ENCODE data around the gene SLC22A12.

SLC22A12 gene

DNA sequence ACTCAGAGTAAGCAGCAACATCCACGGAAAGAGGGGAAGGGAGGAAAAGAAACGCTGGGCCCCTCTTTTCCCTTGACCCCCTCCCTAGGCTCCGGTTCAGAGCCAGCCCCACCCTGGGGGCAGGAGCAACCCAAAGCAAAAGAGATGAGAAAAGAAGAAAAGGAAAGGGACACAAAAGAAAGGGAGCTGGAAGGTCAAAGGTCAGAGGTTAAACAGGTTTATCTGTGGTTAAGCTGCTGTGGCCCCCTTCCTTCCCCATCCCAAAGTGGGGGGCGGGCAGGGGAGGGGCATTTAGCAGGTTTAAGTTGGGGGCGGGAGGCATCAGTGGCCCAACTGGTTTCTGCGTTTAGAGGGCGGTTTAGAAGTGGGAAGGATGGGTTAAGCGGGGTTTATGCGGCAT lies 35.6 kb downstream of the SLC22A12 start:
- no peak for DNase-seq (ENCODE audit: insufficient read length, low spot score)
- no peak for FAIRE-seq
- TF ChIP-seq POLR2A (IDR thresholded peaks at IDR 0.05; ENCODE audit: low read depth, low read length), result no peak

DNA sequence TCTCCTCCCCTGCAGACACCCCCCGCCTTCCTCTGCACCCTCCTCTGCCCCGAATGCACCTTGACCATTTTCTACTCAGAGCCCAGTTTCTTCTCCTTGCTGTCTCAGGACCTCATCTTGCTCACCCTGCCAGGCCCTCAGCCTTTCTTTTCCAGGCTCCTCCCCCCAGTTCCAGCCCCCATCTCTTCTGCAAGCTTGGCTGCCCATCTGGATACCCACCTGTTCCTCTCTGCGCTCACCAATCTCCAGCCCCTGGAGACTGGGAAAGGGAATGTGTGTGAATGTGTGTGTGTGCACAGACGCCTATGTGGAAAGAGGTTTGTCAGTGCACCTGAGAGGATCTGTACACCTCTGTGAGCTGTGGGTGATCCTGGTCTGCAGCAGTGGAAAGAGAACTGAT lies 36.4 kb downstream of the SLC22A12 start:
- FAIRE-seq (no peak), DNase-seq (ENCODE audit: insufficient read length, low spot score) (no peak)
- no peak for TF ChIP-seq POLR2A (IDR thresholded peaks at IDR 0.05; ENCODE audit: low read depth, low read length)

DNA sequence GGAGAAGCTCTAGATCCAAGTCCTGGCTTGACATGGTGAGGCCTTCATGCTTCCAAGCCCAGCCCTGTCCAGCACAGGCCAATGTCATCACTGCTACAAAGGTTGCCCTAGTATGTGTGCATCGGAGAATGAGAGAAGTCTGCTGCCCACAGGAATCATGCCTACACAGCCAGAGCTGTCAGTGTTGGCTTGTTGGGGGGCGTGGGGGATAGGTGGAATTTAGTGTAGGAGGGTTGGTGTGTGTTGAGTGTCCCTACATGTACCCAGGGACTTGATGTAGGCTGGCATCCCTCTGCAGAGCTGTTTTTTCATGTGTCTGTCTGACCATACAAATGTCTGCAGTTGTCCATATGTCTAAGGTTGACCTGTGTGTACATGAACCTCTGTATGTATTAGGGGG lies 37.6 kb downstream of the SLC22A12 start:
- no peak for DNase-seq (ENCODE audit: insufficient read length, low spot score)
- TF ChIP-seq POLR2A (IDR thresholded peaks at IDR 0.05; ENCODE audit: low read depth, low read length), result no peak
- no peak for FAIRE-seq

DNA sequence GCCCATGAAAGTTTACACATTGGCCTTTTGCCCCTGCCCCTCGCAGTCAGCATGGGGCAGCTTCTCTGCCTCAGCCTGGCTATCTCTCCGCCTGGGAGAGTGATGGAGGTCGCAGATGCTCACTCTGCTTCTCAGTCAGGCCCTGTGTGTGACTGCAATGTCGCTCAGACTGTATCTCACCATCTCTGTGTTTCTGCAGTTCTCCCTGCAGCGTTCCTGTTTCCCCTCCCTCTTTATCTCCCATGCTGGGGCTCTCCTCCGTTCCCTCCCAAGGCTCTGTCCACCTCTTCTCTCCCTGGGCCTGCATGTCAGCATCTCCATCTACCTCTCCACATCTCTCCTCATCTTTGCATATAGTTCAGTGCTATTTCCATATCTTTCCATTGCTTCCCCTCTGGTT lies 38.1 kb downstream of the SLC22A12 start:
- FAIRE-seq, result no peak
- DNase-seq (ENCODE audit: insufficient read length, low spot score), result no peak
- TF ChIP-seq POLR2A (IDR thresholded peaks at IDR 0.05; ENCODE audit: low read depth, low read length), result no peak

DNA sequence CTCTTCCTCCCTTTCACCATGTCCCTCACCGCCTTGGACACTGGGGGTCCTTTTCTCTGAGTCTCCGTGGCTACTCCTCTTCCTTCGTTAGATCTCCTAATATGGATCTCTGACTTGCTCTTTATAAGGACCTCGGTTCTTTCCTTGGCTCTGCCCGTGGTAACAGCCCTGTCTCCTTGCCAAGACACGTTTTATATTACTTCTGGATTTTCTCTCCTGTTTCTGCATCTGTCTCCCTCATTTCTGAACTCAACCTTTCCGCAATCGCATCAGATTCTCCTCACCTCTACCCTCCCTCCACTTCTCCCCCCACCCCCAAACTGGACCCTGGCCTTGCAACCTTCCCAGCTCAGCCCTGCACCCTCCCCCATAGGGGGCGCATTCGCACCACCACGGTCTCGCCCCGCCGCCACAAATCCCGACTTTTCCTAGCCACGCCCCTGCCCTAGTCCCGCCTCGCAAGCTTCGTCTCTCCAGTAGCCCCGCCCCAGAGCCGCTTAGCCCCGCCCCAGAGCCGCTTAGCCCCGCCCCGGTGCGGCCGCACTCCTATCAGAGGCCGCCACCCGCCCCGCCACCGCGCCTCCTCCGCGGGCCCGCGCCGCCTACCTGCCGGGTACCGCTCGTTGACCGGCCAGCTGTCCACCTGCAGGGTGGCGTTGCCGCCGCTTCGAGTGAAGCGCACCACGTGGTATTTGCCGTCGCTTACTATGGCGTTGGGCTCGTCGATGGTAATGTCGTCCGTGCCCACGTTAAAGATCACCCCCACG lies 39.0 kb downstream of the SLC22A12 start:
- DNase-seq (ENCODE audit: insufficient read length, low spot score) (no peak), FAIRE-seq (no peak)
- TF ChIP-seq POLR2A (IDR thresholded peaks at IDR 0.05; ENCODE audit: low read depth, low read length), result no peak

DNA sequence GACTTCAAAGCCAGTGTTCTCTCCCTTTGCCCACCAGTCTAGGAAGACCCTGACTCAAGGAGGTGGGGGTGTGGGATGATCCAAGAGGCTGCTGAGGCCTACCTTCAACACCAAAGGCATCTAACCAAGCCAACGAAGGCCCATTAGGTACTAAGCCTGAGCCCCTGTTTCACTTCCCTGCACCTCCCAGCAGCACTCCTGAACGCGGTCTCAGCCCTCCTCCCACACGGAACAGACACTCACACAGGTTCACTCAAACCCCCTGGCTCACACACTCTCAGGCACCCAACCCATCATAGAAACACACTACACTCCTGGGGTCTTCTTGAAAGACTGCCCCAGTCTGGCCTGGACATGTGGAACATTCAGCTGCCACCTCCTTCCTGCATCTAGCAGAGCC lies 40.7 kb downstream of the SLC22A12 start:
- DNase-seq (ENCODE audit: insufficient read length, low spot score), result no peak
- FAIRE-seq, result no peak
- TF ChIP-seq POLR2A (IDR thresholded peaks at IDR 0.05; ENCODE audit: low read depth, low read length), result no peak

DNA sequence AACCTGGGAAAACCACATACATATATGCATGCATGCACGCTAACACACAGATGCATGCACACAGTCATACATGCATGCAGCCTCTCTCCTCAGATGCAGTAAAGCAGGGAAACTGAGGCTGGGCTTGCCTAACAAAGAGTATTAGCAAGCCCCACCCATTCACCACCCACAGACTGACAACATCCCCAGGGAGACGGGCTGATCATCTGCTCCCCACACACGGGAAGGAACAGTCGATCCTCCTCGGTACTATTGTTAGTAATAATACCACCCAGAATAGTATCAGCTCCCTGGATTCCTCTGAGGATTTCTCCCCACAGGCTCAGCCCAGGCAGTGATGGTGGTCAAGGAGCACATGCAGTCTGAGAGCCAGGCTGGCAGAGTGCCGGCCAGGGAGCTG lies 41.2 kb downstream of the SLC22A12 start:
- FAIRE-seq (no peak), DNase-seq (ENCODE audit: insufficient read length, low spot score) (no peak)
- TF ChIP-seq POLR2A (IDR thresholded peaks at IDR 0.05; ENCODE audit: low read depth, low read length), result no peak

DNA sequence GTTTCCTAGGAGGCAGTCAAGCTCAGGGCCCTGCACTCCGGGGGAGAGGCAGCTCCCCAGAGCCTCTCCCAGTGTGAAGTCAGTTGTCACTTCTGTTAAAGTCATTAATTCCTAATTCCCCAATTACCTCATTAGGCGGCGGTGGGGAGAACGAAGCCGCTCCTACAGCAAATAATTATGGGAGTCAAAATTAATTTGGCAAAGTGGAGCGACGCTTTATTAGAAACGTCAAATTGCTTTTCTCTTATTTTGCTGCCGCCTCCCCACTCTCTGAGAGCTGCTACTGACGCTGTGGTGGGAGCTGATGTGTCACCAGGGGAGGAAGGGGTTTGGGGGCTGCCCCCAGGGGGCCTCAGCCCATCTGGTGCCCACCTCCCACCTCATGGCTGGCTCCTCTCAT lies 41.6 kb downstream of the SLC22A12 start:
- FAIRE-seq (no peak), DNase-seq (ENCODE audit: insufficient read length, low spot score) (no peak)
- no peak for TF ChIP-seq POLR2A (IDR thresholded peaks at IDR 0.05; ENCODE audit: low read depth, low read length)

DNA sequence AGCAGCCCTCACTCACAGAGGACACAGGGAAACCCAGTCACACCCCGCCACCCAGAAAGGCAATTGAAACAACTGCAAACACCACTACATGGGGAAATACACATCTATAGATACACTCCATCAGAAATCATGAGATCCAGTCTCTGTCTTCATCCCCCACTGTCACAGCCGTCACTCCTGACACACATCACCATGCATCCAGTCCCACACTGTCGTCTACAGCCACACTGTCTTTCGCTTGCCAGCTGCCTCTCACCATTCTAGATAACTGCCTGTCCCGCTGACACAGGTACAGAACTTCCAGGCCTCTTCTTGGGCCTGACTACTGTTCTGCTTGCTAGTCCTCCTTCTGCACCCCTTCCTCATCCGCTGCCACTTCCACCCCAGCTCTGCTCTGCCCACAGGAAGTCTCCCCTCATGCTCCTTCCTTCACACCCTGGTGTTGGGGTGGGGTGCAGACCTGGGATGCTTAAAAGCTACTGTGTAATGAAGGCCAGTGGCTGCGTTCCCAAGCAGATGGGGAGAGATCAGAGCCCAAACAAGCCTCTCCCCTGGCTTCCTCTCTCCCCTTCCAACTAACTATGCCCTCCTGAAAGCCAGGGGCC lies 42.6 kb downstream of the SLC22A12 start:
- TF ChIP-seq POLR2A (IDR thresholded peaks at IDR 0.05; ENCODE audit: low read depth, low read length), result no peak
- FAIRE-seq (no peak), DNase-seq (ENCODE audit: insufficient read length, low spot score) (no peak)

DNA sequence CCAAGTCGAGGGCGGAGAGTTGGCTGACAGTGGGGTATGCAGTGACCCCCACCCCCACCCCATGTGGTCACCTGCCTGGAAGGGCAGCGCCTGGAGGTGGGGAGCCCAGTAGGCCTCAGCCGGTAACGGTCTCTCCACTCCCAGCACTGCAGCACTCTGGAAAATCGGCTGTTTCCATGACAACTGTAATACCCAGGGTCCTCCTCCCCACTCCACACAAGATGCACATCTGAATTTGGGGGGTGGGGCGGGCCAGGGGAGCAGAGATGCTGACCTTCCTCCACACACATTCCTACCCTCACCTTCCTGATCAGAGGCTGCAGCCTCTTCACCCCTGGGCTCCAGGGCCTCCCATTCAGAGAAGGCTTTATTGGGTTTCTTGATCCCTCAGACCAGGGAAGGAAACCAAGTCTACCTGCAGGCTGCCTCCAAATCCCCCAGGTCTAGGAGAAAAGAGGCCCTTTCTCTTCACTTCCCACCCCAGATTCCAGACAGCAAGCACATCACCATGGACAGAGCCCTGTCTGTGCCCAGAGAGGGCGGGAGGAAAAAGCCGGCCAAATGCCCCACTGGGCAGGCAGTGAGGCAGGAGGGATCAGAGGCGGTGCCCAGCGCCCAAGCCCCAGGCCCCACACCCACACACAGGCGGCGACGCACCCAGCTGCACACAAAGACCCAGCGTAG lies 46.5 kb downstream of the SLC22A12 start:
- no peak for FAIRE-seq
- TF ChIP-seq POLR2A (IDR thresholded peaks at IDR 0.05; ENCODE audit: low read depth, low read length), result no peak
- no peak for DNase-seq (ENCODE audit: insufficient read length, low spot score)

DNA sequence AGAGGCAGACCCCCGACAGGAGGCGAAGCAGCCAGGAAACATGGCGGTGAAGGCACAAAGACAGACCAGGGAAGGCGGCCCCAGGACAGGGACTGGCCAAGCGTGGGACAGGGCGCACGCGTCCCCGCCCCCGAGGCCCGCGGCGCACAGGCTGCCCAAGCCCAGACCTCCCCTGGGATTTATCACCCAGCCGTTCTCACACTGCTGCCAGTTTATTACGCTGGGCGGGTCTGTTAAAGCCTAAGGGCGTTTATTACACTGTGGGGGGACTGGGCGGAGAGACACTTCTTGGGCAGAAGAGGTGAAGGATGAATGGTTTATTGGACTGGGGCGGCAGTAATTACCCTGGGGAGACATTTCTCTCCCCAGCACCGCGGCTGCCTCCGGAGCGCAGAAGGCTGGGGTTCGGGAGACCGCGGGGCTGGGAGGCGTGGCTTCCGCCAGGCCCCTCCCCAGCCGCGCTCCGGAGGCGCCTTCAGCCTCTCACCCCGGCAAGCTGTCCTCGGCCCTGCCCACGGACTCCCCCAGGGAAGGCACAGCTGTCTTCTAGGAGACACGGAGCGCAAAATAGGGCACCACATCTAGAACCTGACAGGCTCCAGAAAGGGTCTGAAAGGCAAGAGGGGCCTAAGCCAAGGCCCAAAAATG lies 47.1 kb downstream of the SLC22A12 start:
- DNase-seq (ENCODE audit: insufficient read length, low spot score), result no peak
- no peak for FAIRE-seq
- no peak for TF ChIP-seq POLR2A (IDR thresholded peaks at IDR 0.05; ENCODE audit: low read depth, low read length)

DNA sequence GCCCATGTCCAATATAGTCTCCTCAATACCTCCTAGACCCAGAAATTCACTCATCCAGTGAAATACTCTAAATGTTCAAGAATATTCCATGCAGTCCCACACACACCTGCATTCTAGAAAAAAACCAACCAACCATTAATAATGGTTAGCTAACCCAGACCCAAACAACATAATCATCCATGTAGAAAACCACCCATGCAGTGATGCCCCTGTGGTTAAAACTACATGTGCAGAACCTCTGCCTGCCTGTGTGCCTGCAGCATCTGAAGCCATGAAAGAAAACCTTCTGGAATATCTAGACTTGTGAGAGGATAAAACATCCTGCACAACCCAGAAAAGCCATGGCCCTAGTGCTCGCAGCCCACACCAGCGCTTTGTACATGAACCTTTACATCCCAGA lies 47.8 kb downstream of the SLC22A12 start:
- FAIRE-seq, result no peak
- no peak for TF ChIP-seq POLR2A (IDR thresholded peaks at IDR 0.05; ENCODE audit: low read depth, low read length)
- no peak for DNase-seq (ENCODE audit: insufficient read length, low spot score)

DNA sequence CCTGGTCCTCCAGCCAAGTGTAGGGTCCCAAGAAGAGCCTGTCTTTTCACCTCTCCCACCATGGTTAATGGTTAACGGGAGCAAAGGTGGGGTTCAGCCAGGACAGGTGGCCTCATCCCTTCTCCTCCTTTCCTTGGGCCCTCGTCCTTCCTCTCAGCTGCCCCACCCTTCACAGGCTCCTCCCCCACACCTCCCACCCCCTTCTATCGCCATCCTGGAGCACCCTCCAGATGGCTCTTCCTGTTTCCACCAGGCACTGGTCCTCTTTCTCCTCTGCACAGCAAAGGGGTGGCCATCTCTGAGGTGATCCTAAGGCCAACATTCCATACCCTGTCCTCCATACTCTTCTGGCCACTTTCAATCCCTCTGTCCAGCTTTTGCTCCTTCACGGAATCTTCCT lies 48.9 kb downstream of the SLC22A12 start:
- no peak for FAIRE-seq

More for the DNA sequence above, 48.9 kb downstream of the SLC22A12 start:
- TF ChIP-seq POLR2A (IDR thresholded peaks at IDR 0.05; ENCODE audit: low read depth, low read length), result no peak
- DNase-seq (ENCODE audit: insufficient read length, low spot score), result no peak

Measured in H54 (cell line).